Measurements from ENCODE around the gene TCF3.
A peak's percentile ranks its signal among the peaks of the same experiment; 100 is the strongest.

Gene TCF3

GRCh38 chr19:1621021-1621420, 31.4 kb downstream of the TCF3 start:
- TF ChIP-seq ZFX (IDR thresholded peaks at IDR 0.05; ENCODE audit: borderline replicate concordance): no peak
- TF ChIP-seq, protein P1, sequence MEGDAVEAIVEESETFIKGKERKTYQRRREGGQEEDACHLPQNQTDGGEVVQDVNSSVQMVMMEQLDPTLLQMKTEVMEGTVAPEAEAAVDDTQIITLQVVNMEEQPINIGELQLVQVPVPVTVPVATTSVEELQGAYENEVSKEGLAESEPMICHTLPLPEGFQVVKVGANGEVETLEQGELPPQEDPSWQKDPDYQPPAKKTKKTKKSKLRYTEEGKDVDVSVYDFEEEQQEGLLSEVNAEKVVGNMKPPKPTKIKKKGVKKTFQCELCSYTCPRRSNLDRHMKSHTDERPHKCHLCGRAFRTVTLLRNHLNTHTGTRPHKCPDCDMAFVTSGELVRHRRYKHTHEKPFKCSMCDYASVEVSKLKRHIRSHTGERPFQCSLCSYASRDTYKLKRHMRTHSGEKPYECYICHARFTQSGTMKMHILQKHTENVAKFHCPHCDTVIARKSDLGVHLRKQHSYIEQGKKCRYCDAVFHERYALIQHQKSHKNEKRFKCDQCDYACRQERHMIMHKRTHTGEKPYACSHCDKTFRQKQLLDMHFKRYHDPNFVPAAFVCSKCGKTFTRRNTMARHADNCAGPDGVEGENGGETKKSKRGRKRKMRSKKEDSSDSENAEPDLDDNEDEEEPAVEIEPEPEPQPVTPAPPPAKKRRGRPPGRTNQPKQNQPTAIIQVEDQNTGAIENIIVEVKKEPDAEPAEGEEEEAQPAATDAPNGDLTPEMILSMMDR (IDR thresholded peaks at IDR 0.05): no peak
- H3K27ac ChIP-seq: no peak overlapping the region

GRCh38 chr19:1620502-1620901, 31.9 kb downstream of the TCF3 start:
- H3K27ac ChIP-seq: no peak overlapping the region
- TF ChIP-seq, protein P1 (IDR thresholded peaks at IDR 0.05): no peak
- TF ChIP-seq ZFX (IDR thresholded peaks at IDR 0.05; ENCODE audit: borderline replicate concordance): no peak

DNA sequence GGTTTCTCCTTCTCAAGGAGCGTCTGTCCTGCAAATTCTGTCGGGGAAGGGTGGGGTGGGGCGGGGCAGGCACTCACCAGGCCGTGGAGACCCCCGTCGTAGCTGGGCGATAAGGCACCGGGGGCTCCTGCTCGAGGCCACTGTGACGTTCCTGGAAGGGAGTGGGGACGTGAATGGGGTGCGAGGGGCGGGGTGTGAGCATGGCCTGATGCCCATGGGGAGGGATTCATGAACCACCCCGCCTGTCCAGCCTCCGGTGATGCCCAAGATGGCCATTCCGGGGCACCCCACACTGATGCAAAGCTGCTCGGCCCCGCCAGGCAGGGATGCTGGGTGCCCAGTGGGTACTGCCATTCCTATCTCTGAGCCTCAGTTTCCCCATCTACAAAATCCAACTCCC, 32.7 kb downstream of the TCF3 start:
- no peak overlapping the region for H3K27ac ChIP-seq
- TF ChIP-seq ZFX (IDR thresholded peaks at IDR 0.05; ENCODE audit: borderline replicate concordance): no peak
- TF ChIP-seq, protein P1 (IDR thresholded peaks at IDR 0.05): no peak

DNA sequence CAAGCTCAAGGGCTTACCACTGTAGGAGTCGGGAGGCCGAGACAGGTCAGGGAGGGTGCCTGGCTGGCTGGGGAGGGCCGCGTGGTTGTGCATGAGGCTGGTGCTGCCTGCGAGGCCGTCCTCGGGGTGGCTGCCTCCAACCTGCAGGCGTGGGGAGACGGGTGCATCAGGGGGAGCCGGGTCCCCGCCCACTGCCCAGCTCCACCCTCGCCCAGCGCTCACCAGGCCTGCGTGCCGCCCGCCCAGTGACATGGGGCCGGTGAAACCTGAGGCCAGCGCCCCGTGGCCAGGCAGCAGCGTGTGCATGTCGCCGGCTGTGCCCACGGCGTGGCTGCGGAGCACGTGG, 33.3 kb downstream of the TCF3 start:
- H3K27ac ChIP-seq: no peak overlapping the region
- TF ChIP-seq ZFX (IDR thresholded peaks at IDR 0.05; ENCODE audit: borderline replicate concordance): no peak
- TF ChIP-seq, protein P1 (IDR thresholded peaks at IDR 0.05): no peak

DNA sequence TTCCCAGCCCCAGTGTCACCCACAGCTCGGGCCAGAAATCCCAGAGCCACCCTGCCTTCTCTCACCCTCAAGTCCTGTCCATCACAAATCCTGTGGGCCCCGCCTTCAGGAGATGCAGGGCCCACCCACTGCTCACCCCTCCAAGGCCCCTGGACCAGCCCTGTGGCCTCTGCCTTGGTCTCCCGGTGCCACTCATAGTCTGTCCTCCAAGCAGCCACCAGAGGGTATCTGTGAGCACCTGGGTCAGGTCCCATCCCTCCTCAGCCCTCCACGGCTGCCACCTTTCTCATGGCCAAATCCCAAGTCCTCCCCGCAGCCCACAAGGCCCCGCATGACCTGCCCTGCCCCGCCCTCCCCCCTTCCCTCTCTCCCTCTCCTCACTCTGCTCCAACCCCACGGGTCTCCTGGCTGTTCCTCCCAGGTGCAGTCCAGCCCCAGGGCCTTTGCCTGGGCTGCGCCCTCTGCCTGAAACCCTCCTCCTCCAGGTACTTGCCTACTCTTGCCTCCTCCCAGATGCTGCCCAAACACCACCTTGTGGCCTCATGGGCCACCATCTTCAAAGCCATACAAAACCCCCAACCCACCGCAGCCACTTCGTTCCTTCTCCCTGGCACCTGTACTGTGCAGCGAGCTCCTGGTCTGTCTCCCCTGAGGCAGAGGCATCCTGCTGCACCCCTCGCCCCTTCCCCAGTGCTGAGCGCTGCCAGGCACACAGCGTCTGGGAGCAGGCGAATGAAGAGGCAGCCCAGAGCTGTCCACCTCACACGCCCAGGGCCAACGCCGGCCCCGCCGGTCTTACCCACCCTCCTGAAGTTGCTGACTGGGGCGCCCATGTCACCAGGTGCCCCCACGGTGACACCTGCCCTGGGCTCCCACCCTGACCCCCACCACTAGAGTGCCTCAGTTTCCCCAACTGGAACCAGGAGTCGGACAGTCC, 34.0 kb downstream of the TCF3 start:
- TF ChIP-seq, protein P1 (IDR thresholded peaks at IDR 0.05): peak; percentile 67
- no peak for TF ChIP-seq ZFX (IDR thresholded peaks at IDR 0.05; ENCODE audit: borderline replicate concordance)
- no peak overlapping the region for H3K27ac ChIP-seq

DNA sequence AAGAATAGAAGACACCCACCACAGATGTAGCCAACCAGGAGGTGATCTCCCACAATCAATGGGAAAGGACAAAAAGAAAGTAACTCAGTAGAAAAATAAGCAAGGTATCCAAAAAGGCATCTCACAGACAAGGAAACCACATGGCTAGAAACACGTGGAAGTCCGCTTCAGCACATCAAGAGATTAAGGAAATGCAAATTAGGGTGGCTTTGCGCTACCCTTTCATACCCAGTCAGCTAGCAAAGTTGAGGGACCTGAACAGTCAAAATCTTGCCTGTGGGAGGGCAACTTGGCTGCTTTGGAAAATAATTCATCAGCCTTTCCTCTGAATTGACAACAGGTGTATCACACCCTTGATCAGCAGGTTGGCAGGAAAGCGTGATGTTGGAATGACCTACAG, 35.5 kb downstream of the TCF3 start:
- no peak overlapping the region for H3K27ac ChIP-seq
- TF ChIP-seq, protein P1 (IDR thresholded peaks at IDR 0.05): no peak
- TF ChIP-seq ZFX (IDR thresholded peaks at IDR 0.05; ENCODE audit: borderline replicate concordance): no peak

DNA sequence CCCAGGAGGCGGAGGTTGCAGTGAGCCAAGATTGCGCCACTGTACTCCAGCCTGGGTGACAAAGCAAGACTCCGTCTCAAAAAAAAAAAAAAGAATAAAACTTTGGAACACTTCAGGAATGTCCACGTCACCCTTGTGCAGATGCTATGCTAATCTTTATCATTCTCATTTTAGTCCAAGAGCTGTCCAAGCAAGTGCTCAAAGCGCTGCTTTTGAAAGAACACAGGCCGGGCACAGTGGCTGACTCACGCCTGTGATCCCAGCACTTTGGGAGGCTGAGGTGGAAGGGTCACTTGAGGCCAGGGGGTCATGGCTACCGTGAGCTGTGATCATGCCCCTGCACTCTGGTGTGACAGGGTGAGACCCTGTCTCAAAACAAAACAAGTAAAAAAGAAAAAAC, 36.0 kb downstream of the TCF3 start:
- H3K27ac ChIP-seq: no peak overlapping the region
- no peak for TF ChIP-seq ZFX (IDR thresholded peaks at IDR 0.05; ENCODE audit: borderline replicate concordance)
- TF ChIP-seq, protein P1 (IDR thresholded peaks at IDR 0.05): no peak

Measured in 22Rv1 (cell line).